GM21825 (cell line): ENCODE results near the gene MLLT3.

Experiments used
- ATAC-seq: cut with Tn5 transposase; IDR thresholded peaks from one replicate; pipeline ENCODE4 v1.9.1; 2021; ENCODE audit warnings: mild to moderate bottlenecking, moderate library complexity; ENCODE audit not compliant: unreplicated experiment

MLLT3 gene

DNA sequence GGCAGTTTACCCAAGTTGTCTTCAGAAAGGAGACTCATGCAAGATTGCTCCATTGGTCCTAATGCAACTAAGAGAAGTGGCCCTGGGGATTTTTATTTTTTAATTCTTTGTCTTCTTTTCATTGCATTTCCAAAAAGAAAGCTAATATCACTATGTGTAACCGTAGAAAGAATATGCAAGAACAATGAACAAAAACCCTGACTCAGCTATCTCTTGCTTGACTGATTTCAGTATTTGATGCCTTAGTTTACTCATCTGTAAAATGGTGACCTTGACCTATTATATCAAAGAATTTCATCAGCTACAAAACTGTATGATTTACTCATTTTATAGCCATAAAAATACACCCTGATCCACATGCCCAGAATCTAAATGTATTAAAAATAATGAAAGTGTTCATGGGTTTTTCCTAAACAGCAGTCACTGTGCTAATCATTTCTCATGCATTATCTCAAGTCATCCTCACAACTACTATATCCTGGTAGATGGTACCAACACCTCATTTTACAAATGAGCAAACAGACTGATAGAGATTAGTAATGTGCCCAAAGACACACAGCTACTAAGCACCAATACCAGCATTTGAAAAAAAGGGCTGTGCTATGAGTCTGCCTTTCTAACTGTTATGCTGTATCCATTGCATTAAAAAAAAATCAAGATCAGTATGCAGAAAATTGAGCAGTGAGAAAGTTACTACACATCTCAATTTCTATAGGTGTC lies 185.7 kb downstream of the MLLT3 start:
- no peak for ATAC-seq

GRCh38 chr9:20428976-20429375 lies 193.3 kb downstream of the MLLT3 start:
- no peak for ATAC-seq

- ATAC-seq: no peak
Measured at GRCh38 chr9:20427359-20427758, 194.9 kb downstream of the MLLT3 start.

GRCh38 chr9:20426019-20426418 lies 196.3 kb downstream of the MLLT3 start:
- peak; percentile 64 for ATAC-seq

- no peak for ATAC-seq
Measured at GRCh38 chr9:20419533-20419932, 202.8 kb downstream of the MLLT3 start.

DNA sequence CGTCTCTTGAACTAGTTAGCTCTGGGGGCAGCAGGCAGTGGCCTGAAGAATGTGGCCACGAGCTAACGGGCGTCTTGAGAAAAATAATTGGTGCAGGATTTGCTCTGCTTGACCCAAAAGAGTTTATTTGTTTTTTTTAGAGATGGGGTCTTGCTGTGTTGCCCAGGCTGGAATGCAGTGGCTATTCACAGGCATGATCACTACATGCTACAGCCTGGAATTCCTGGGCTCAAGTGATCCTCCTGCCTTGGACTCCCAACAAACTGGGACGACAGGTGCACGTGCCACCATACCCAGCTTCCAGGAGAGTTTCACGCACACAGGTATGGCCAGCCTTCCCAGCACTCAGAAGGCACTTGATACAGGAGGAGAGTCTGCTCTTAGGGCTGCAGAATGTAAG lies 203.8 kb downstream of the MLLT3 start:
- no peak for ATAC-seq

- no peak for ATAC-seq
Measured at GRCh38 chr9:20417373-20418080, 204.8 kb downstream of the MLLT3 start.

DNA sequence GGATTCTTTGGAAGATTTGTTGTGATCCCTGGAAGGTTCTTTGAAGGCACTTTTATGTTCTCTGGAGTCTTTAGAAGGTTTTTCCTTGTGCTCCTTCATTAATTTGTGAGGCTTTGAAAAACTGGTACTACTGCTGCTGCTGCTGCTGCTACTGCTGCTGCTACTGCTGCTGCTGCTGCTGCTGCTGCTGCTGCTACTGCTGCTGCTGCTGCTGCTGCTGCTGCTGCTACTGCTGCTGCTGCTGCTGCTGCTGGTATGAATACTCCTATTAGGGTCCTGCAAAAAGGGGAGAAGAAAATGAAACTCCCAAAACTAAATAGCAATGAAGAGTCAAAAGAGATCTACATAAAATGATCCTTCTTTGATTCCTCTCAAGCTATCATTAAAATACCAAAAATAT lies 208.1 kb downstream of the MLLT3 start:
- no peak for ATAC-seq

GRCh38 chr9:20409321-20410092 lies 212.8 kb downstream of the MLLT3 start:
- ATAC-seq: no peak

- no peak for ATAC-seq
Measured at GRCh38 chr9:20408513-20408912, 213.8 kb downstream of the MLLT3 start.

DNA sequence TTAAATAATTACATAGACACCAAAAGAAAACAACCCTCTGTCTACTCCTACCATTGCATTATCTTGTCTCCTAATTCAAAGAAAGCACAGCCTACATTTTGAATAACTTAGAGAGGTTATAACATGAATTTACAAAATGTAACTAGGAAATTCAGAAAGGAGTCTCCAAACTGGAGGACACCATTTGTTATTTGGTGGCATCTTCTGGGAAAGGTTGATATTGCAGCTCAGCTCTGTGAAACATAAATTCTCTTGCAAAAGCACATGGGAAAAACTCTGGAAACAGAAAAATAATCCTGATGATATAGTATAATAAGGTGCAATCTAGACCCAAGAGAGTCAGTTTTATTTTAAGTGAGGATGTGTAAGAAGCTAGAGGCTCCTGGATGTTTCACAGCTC lies 215.3 kb downstream of the MLLT3 start:
- ATAC-seq: no peak

- no peak for ATAC-seq
Measured at GRCh38 chr9:20406344-20406743, 216.0 kb downstream of the MLLT3 start.

DNA sequence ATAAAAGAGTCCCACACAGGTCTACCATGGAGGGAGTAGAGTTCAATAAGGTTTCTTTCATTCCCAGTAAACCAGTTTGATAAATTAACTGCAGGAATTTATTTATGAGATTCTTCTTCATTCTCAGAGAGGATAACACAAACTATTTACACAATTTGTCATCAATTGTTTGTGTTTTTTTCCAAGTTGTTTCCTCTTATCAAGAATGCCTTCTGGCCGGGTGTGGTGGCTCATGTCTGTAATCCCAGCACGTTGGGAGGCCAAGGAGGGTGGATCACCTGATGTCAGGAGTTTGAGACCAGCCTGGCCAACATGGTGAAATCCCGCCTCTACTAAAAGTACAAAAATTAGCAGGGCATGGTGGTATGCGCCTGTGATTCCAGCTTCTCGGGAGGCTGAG lies 216.7 kb downstream of the MLLT3 start:
- no peak for ATAC-seq

- no peak for ATAC-seq
Measured at GRCh38 chr9:20405078-20405477, 217.2 kb downstream of the MLLT3 start.

- no peak for ATAC-seq
Measured at GRCh38 chr9:20404192-20404813, 218.0 kb downstream of the MLLT3 start.

- ATAC-seq: no peak
Measured at GRCh38 chr9:20403346-20403745, 219.0 kb downstream of the MLLT3 start.

- ATAC-seq: no peak
Measured at GRCh38 chr9:20402273-20402875, 219.9 kb downstream of the MLLT3 start.

GRCh38 chr9:20398536-20399338 lies 223.6 kb downstream of the MLLT3 start:
- ATAC-seq: no peak

DNA sequence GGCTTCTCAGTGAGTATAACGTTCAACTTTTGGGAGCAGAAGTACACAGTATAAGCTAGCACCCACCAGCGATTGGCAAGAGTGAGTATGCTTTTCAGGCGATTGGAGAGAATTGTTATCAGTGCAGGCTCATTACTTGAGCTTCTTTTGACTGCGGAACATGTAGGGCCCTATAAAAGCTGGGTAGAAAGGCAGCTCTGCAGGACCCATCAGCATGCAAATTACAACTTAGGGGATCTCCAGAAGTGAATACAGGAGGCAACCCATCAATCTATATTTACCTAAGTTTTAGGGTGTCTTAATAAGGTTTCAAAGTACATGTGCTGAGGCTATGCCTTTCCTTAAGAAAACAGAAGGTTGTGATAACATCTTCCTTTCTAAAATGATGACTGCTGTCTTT lies 225.0 kb downstream of the MLLT3 start:
- ATAC-seq: no peak

- ATAC-seq: no peak
Measured at GRCh38 chr9:20396509-20396908, 225.8 kb downstream of the MLLT3 start.
